ENCODE measurements around the gene COL6A5. TPM values are rescaled to one million over a fixed set of nuclear protein-coding genes. Genes with fewer than 3 reads are reported as not detected.

COL6A5 gene
- total RNA-seq, 1 experiment from 2014 or later: not detected

DNA sequence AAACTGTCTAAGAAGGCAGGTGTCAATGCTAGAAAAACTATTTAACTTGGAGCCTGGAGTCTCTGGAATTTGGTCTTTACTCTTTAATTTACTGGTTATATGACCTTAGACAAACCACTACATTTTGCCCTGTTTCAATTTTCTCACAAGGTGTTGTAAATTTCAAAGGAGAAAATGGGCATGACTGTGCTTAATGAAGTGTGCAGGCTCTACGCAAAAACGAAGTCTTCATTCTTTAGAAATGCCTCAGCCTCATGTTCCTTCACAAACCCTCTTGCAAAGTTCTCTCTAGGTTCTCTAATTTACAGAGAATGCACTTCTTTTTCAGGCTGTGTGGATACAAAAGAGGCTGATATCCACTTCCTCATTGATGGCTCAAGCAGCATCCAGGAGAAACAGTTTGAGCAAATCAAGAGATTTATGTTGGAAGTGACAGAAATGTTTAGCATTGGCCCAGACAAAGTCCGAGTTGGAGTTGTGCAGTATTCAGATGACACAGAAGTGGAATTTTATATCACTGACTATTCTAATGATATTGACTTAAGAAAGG lies 39.1 kb downstream of the COL6A5 start (continued):
- TF ChIP-seq REST (IDR thresholded peaks at IDR 0.05; ENCODE audit: low read depth): no peak
- no peak for TF ChIP-seq POLR2AphosphoS5 (IDR thresholded peaks at IDR 0.05; ENCODE audit: low read depth, low read length)
- no peak for TF ChIP-seq CEBPB (IDR thresholded peaks at IDR 0.05; ENCODE audit: low read depth)
- TF ChIP-seq SRF (IDR thresholded peaks at IDR 0.05; ENCODE audit: low read depth): no peak
- no peak for TF ChIP-seq SIN3A (IDR thresholded peaks at IDR 0.05; ENCODE audit: low read depth)
- TF ChIP-seq EZH2phosphoT487 (IDR thresholded peaks at IDR 0.05; ENCODE audit: borderline replicate concordance): no peak

GRCh38 chr3:130386604-130387263 lies 41.3 kb downstream of the COL6A5 start:
- ChIA-PET POLR2A (no interaction called here), RAD21 (ENCODE audit: low non-redundant PET in 1 of 2, low total read pairs in 2 of 2, uncharacterized antibody in 2 of 2, unreplicated experiment in 2 of 2) (no interaction called here), CTCF (no interaction called here)
- H3K36me3 ChIP-seq (ENCODE audit: control insufficient read depth in 1 of 2, insufficient read depth in 2 of 2, low read length in 2 of 2): no peaks in the 10 kb centered on the region
- ATAC-seq: no peak
- intact Hi-C loops (cut with micrococcal nuclease): no loop called here
- no peak overlapping the region for H3K27ac ChIP-seq (ENCODE audit: low read depth, low read length)
- H2AFZ ChIP-seq (ENCODE audit: low read depth, low read length, poor library complexity, severe bottlenecking): no peak overlapping the region
- no peaks in the 10 kb centered on the region for H3K4me1 ChIP-seq (ENCODE audit: control insufficient read depth in 1 of 2, insufficient read depth in 2 of 2, low read length in 2 of 2)
- H3K4me2 ChIP-seq (ENCODE audit: low read length): no peak overlapping the region
- DNase-seq (ENCODE audit: low read depth, low spot score): no peak
- H3K9me3 ChIP-seq (ENCODE audit: control insufficient read depth in 1 of 2, insufficient read depth in 1 of 2, low read depth in 1 of 2, low read length in 2 of 2): no peaks in the 10 kb centered on the region
- H3K4me3 ChIP-seq (replicated peaks in 1 of 2; ENCODE audit: low read depth in 1 of 2, low read length in 2 of 2): no peak overlapping the region
- TF ChIP-seq CTCF (IDR thresholded peaks at IDR 0.05 in 2 of 3, conservative IDR thresholded peaks at IDR 0.05 in 1 of 3; ENCODE audit: borderline replicate concordance in 1 of 3, insufficient read depth in 1 of 3, low read depth in 2 of 3, low read length in 2 of 3) (no peak), SP1 (IDR thresholded peaks at IDR 0.05; ENCODE audit: low read depth) (no peak), POLR2AphosphoS5 (IDR thresholded peaks at IDR 0.05; ENCODE audit: low read depth, low read length) (no peak), SIN3A (IDR thresholded peaks at IDR 0.05; ENCODE audit: low read depth) (no peak), CBX3 (IDR thresholded peaks at IDR 0.05; ENCODE audit: low read depth) (no peak), ZNF274 (IDR thresholded peaks at IDR 0.05; ENCODE audit: low read depth, low read length) (no peak), CEBPB (IDR thresholded peaks at IDR 0.05; ENCODE audit: low read depth) (no peak), REST (IDR thresholded peaks at IDR 0.05; ENCODE audit: low read depth) (no peak), ELF1 (IDR thresholded peaks at IDR 0.05; ENCODE audit: borderline replicate concordance, low read depth) (no peak), JUND (IDR thresholded peaks at IDR 0.05) (no peak), RAD21 (IDR thresholded peaks at IDR 0.05; ENCODE audit: low read depth) (no peak), EGR1 (IDR thresholded peaks at IDR 0.05; ENCODE audit: low read depth) (no peak)
- TF ChIP-seq, protein P1, sequence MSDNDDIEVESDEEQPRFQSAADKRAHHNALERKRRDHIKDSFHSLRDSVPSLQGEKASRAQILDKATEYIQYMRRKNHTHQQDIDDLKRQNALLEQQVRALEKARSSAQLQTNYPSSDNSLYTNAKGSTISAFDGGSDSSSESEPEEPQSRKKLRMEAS (IDR thresholded peaks at IDR 0.05): no peak
- no peaks in the 10 kb centered on the region for H3K9me2 ChIP-seq (ENCODE audit: insufficient read depth)
- H3K27me3 ChIP-seq (ENCODE audit: insufficient read depth, low read length): no peaks in the 10 kb centered on the region
- H3K9ac ChIP-seq (ENCODE audit: low read length): no peak overlapping the region
- no TSS peak for BruUV-seq (replicated peaks)
- H4K20me1 ChIP-seq (ENCODE audit: insufficient read depth): no peaks in the 10 kb centered on the region
- no peaks in the 10 kb centered on the region for H3K79me2 ChIP-seq (ENCODE audit: insufficient read depth, low read length)
